Activated CD4-positive, alpha-beta T cell treated with anti-CD3 and anti-CD28 coated beads, Interleukin-2, amount 50 U/mL, for 24 hours (primary cell): Measurements from ENCODE around the gene PLA2G15.

ENCODE experiments used
- DNase-seq, 2 donors: peaks; one replicate each; pipeline ENCODE4 v3.0.0-alpha.2; 2020; ENCODE audit warnings: low read depth in 1 of 2, low spot score in 1 of 2

PLA2G15 gene

DNA sequence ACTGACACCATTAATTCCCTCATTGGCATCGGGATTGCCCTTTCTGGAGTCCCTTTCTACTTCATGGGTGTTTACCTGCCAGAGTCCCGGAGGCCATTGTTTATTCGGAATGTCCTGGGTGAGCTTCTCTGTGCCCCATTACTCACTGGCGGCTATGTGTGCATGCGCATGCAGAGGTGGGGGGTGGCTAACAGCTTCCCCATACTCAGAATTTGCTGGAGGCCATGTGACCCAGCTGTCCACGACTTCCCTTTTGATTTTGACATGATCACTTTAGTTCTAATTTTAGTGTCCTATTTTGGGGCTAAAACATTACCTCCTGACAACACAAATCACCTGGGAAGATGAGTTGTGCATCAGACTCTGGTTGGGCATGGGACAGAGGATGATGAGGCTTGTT is 51.5 kb downstream of the PLA2G15 start:
- no peak for DNase-seq

GRCh38 chr16:68297908-68298307 is 52.7 kb downstream of the PLA2G15 start:
- DNase-seq, result no peak

GRCh38 chr16:68298312-68298711 is 53.1 kb downstream of the PLA2G15 start:
- DNase-seq, result no peak

- DNase-seq, result no peak
These were observed 53.9 kb downstream of the PLA2G15 start for GRCh38 chr16:68298907-68299561.

DNA sequence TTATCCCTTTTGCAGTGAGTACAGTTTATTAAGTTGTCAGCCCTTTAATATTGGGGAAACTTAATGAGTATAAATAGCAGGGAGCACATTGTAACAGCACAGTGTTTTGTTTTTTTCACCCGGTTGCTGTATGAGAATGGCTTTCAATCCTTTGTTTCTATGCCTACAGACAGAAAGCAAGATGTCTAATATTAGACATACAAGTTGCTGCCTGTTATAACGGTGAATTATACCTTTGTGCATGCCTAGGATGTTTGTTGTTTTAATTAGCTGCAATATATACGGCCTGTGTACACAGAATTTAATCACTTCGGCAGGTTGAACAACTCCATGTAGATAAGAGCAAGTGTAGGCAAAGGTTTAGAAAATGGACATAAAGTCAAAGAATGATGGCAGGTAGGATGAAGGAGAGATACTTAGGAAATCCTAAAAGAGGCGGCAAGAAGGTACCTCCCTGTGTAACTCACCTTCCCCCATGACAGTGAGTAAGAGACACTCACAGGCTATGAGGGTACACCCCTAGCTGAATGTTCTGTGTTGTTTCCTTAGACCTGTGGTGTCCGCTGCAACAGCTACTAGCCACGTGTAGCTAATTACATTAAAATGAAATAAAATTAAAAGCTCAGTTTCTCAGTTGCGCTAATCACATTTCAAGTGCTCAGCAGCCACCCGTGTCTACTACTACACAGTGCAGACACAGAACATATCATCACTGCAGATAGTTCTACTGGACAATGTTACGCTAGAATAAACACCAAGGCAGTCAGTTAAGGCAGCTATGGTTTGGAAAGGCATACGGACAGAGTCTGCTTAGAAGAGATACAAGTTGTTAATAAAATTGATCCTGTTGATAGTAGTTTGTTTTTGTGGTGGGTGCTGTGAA is 54.6 kb downstream of the PLA2G15 start:
- no peak for DNase-seq

GRCh38 chr16:68300734-68301459 is 55.7 kb downstream of the PLA2G15 start:
- DNase-seq, result no peak

GRCh38 chr16:68306633-68307032 is 61.5 kb downstream of the PLA2G15 start:
- no peak for DNase-seq

- no peak for DNase-seq
These were observed 64.6 kb downstream of the PLA2G15 start for GRCh38 chr16:68309799-68310198.

DNA sequence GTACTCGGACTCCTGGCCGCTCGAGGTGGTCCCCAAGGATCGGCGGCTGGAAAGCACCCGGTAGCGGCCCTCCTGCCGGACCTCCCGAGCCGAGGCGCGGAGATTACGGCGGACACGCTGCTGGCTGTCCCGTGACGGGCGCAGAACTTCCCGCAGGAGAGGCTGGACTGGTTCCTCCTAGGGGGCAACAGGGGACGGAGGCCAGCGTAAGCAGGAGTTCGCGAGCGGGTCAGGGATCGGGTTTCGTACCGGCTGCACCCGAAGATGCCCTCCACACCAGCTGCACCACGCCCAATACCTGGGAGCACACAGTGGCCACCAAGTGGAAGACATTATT is 65.2 kb downstream of the PLA2G15 start:
- DNase-seq, result no peak
